Stimulated activated CD4-positive, alpha-beta T cell treated with anti-CD3 and anti-CD28 coated beads, Interleukin-12 subunit alpha, Interleukin-12 subunit beta, amount 100 ng/mL, for 48 hours (primary cell): Measurements from ENCODE around the gene NF2.

Experiments
- DNase-seq, 3 donors: peaks; one replicate each; pipeline ENCODE4 v3.0.0-alpha.2; 2020; ENCODE audit warnings: low read depth in 2 of 3, low spot score in 1 of 3

NF2 gene

GRCh38 chr22:29700900-29701154, 97.4 kb downstream of the NF2 start:
- DNase-seq: no peak

DNA sequence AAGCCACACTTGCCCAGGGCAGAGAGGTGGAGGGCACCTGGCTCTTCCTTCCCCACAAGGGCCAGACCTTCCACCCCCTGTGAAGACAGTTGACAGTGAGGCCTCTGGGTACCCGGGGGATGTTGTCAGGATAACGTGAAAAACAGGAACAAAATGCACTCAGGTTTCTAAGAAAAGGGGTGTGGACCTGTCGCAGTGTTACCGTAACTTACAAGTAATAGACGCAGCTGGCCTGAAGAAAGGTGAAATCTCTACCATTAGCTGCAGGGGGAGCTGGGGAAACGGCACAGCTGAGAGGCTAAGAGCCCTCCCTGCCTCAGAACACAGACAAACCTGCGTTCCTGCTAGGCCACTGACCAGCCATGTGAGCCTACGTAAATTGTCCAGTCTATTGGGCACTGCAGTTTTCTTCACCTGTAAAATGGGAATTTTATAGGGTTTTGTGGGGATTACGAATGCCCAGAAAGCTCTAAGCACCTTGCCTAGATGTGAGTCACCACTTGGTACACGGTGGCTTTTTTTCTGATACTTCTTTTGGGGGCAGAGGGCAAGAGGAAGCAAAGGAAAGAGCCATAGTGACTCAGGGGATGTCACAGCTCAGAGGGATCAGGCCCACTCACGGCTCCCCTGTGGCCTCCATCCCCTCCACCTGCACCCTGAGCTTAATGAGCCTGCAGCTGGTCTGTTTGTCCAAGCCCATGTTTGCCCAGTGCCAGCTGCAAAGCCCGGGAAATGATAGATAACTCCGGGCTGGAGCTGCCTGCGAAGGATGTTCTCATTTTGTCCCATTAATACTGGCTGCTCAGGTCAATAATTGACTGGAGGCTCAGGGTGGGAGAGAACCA, 97.9 kb downstream of the NF2 start:
- no peak for DNase-seq

- DNase-seq: no peak
Measured at GRCh38 chr22:29702000-29702930, 98.8 kb downstream of the NF2 start.

DNA sequence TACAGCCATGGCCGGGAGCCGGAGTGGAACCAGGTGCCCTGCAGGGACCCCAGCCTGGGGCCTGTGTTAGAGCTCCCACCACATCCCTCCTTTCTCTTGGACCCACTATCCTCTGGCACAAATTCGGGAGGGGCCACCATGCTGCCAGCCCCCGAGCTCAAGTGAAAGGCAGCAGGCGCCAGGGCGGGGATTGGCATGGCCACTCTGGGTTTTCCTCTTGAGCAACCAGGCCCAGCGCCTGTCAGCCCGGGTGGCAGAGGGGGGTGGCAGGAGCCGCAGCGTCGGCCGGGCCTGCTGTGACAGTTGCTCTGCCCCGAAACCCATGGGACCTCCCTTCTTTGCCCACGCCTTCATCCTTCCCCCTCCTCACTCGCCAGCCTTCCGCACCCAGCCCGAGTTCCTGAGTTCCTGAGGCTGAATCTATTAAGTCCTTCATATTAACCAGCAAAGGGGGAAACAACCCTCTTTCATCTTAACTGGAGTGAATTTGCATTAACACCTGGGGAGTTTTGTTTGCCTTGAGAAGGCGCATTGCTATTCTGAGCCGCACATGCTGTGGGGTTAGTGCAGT, 99.6 kb downstream of the NF2 start:
- DNase-seq: no peak

GRCh38 chr22:29703569-29704195, 100.2 kb downstream of the NF2 start:
- DNase-seq: no peak

GRCh38 chr22:29704528-29705285, 101.3 kb downstream of the NF2 start:
- DNase-seq: no peak

GRCh38 chr22:29705651-29706050, 102.2 kb downstream of the NF2 start:
- DNase-seq: no peak

DNA sequence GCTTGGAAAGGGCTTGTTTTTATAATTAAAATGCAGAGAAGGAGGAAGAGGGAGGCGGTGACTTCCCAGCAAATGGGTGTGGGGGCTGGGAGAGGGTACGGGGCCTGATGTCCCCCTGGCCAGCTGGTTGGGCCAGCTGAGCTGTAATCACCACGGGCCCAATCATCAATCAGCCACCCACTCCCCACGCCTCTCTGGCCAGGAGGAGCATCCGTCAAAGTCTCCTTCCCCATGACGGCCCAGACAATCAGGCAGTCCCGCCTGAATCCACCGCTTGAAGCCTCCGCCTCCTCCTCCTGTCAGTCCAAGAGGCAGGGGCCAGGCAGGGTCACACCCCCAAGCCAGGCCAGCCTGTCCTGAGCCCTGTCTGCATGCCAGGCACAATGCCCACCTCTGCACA, 103.1 kb downstream of the NF2 start:
- no peak for DNase-seq

GRCh38 chr22:29707010-29707409, 103.6 kb downstream of the NF2 start:
- no peak for DNase-seq

DNA sequence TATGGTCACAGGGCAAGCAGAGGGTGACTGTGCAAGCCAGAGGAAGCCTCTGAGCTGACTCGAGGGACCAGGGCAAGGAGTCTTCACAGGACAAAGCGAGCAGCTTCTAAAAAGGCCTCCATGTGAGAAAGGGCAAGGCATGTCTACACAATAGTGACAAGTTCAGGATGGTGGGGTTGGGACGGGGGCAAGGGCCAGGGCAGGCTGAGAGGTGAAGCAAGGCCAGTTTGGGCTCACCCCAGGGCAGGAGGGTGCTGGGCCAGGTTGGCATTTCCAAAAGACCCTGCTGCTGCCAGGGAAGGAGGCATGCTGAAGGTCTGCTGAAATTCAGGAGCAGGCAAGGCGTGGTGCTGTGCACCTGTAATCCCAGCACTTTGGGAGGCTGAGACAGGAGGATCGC, 104.0 kb downstream of the NF2 start:
- DNase-seq: no peak

DNA sequence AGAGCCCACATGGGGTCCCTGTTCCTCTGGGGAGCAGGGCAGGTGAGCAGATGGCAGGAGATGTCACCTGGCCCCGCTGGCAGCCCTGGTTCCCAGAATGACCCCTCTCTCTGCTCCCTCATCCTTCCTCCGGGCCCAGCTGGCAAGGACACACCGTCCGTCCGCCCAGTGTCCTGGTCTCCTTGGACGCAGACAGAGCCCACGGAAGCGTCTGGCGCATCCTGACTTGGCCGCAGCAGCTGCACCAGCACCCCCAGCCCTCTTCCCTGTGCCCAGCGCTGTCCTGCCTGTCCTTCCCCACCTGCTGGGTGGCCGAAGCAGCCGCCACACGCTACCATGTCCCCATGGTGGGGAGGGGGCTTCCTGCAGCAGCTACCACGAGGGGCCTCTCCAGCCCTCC, 106.8 kb downstream of the NF2 start:
- no peak for DNase-seq

GRCh38 chr22:29710922-29711593, 107.6 kb downstream of the NF2 start:
- DNase-seq: no peak

- no peak for DNase-seq
Measured at GRCh38 chr22:29712119-29712518, 108.7 kb downstream of the NF2 start.

DNA sequence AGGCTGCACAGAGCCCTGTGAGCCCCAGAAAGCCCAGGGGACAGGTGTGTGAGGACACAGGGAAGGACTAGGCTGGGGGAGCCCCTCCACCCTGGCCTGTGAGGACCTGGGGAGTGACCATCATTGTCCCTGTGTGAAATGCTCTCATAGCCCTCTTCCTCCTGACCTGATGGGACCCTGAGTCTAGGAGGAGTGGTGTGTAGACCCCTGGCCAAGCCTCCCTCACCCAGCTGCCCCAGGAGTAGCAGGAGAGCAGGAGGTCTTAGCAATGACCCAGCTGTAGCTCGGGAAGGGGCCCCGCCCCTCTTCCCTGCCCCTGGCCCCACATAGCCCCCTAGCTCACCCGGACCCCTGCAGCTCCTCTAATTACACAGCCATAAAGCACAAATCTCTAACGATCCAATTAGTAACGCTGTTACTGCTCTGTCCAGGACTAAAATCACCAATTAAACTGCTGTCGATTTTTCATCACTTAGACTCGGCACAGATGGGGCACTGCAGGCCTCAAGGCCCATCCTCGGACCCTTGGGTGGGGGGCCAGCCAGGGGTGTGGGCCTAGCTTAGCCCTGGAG, 109.8 kb downstream of the NF2 start:
- no peak for DNase-seq

DNA sequence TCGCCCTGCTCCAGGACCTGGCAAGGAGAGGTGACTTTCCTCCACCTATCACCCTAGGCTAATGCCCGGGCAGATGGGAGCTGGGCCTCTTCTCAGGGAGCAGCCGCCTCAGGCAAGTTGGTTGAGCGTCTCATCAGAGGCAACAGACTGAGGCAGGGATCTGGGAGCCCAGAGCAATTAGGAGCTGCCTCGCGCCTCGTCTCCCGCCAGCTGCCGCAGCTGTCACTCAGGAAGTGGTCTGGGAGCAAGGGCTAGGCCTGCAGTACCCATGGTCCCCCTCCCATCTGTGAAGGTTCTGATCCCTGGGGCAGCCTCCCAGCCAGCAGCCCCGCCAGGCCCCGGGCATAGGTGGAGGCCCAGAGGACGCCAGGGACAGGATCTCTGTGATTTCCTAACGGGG, 111.8 kb downstream of the NF2 start:
- no peak for DNase-seq

DNA sequence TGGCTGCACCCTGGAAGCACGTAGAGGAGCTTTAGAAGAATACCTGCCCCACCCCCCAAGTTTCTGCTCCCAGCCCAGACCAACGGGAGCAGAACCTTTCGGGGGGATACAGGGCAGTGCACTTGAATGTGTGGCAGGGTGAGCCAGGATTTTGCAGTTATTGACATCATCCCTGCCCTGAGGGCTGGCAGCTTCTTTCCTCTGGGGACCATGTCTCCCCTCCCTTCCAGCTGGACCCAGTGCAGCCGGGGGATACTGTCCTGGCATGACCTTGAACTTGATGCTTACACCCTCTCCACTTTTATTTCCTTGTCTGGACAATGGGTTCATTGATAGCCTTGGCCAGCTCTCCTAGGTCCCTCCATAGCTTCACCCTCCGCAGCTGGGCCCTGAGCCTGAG, 112.3 kb downstream of the NF2 start:
- no peak for DNase-seq

GRCh38 chr22:29716814-29717545, 113.5 kb downstream of the NF2 start:
- no peak for DNase-seq

DNA sequence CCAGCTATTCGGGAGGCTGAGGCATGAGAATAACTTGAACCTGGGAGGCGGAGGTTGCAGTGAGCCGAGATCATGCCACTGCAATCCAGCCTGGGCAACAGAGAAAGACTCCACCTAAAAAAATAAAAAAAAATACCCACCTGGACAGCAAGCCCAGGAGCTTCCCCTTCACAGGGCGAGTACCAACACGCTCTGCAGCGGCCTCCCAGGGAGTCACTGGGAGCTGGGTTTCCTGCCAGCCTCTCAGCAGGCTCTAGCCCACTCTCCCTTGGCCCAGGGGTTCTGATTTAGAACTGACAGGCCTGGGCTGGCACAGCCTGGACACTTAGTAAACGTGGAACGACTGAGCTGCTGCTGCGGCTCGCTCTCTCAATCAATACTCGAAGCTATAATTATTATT, 114.4 kb downstream of the NF2 start:
- no peak for DNase-seq
